ENCODE measurements around the gene B3GALT5.

DNA sequence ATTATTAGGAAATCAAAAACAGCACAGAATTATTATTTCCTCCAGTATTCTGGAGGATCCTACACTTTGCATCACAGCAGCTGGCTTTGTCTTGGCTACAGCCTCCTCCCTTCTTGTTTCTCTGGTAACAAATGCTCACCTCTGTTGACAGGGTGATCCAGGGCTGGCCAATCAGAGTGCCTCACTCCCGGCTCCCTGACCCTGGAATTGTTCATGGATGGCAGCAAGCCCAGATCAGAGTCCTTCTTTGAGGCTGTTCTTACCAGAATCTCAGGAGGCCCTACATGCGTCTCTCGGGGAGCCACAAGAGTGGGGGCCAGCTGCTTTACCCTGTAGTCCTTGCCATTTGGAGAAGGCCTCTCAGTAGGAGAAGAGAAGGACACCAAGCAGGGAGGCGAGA, 83.9 kb downstream of the B3GALT5 start:
- TF ChIP-seq TAF1 (IDR thresholded peaks at IDR 0.05; ENCODE audit: borderline replicate concordance, insufficient read depth, low read length) (no peak), POLR2AphosphoS5 (IDR thresholded peaks at IDR 0.05; ENCODE audit: low read depth, low read length) (no peak), SIN3A (IDR thresholded peaks at IDR 0.05; ENCODE audit: borderline replicate concordance, insufficient read depth, low read length) (no peak), FOXP2 (optimal IDR thresholded peaks at IDR 0.05; ENCODE audit: borderline replicate concordance, extremely low read depth, extremely low read length, insufficient read depth) (no peak)
- TF ChIP-seq, protein P1, sequence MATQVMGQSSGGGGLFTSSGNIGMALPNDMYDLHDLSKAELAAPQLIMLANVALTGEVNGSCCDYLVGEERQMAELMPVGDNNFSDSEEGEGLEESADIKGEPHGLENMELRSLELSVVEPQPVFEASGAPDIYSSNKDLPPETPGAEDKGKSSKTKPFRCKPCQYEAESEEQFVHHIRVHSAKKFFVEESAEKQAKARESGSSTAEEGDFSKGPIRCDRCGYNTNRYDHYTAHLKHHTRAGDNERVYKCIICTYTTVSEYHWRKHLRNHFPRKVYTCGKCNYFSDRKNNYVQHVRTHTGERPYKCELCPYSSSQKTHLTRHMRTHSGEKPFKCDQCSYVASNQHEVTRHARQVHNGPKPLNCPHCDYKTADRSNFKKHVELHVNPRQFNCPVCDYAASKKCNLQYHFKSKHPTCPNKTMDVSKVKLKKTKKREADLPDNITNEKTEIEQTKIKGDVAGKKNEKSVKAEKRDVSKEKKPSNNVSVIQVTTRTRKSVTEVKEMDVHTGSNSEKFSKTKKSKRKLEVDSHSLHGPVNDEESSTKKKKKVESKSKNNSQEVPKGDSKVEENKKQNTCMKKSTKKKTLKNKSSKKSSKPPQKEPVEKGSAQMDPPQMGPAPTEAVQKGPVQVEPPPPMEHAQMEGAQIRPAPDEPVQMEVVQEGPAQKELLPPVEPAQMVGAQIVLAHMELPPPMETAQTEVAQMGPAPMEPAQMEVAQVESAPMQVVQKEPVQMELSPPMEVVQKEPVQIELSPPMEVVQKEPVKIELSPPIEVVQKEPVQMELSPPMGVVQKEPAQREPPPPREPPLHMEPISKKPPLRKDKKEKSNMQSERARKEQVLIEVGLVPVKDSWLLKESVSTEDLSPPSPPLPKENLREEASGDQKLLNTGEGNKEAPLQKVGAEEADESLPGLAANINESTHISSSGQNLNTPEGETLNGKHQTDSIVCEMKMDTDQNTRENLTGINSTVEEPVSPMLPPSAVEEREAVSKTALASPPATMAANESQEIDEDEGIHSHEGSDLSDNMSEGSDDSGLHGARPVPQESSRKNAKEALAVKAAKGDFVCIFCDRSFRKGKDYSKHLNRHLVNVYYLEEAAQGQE (IDR thresholded peaks at IDR 0.05; ENCODE audit: insufficient read depth in 1 of 2, low read depth in 2 of 2, low read length in 2 of 2), result no peak
